GM18868 (cell line): ENCODE measurements around the gene FKBP15.
"Not testable (repeated sequence)": the region's sequence is repeated elsewhere in the genome, so short reads cannot be mapped to it uniquely, and the experiment has no call there.

Source experiments
- ATAC-seq: cut with Tn5 transposase; IDR thresholded peaks from one replicate; pipeline ENCODE4 v1.9.1; 2021; ENCODE audit warnings: mild to moderate bottlenecking, moderate library complexity; ENCODE audit not compliant: unreplicated experiment

Gene FKBP15, protein sequence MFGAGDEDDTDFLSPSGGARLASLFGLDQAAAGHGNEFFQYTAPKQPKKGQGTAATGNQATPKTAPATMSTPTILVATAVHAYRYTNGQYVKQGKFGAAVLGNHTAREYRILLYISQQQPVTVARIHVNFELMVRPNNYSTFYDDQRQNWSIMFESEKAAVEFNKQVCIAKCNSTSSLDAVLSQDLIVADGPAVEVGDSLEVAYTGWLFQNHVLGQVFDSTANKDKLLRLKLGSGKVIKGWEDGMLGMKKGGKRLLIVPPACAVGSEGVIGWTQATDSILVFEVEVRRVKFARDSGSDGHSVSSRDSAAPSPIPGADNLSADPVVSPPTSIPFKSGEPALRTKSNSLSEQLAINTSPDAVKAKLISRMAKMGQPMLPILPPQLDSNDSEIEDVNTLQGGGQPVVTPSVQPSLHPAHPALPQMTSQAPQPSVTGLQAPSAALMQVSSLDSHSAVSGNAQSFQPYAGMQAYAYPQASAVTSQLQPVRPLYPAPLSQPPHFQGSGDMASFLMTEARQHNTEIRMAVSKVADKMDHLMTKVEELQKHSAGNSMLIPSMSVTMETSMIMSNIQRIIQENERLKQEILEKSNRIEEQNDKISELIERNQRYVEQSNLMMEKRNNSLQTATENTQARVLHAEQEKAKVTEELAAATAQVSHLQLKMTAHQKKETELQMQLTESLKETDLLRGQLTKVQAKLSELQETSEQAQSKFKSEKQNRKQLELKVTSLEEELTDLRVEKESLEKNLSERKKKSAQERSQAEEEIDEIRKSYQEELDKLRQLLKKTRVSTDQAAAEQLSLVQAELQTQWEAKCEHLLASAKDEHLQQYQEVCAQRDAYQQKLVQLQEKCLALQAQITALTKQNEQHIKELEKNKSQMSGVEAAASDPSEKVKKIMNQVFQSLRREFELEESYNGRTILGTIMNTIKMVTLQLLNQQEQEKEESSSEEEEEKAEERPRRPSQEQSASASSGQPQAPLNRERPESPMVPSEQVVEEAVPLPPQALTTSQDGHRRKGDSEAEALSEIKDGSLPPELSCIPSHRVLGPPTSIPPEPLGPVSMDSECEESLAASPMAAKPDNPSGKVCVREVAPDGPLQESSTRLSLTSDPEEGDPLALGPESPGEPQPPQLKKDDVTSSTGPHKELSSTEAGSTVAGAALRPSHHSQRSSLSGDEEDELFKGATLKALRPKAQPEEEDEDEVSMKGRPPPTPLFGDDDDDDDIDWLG

DNA sequence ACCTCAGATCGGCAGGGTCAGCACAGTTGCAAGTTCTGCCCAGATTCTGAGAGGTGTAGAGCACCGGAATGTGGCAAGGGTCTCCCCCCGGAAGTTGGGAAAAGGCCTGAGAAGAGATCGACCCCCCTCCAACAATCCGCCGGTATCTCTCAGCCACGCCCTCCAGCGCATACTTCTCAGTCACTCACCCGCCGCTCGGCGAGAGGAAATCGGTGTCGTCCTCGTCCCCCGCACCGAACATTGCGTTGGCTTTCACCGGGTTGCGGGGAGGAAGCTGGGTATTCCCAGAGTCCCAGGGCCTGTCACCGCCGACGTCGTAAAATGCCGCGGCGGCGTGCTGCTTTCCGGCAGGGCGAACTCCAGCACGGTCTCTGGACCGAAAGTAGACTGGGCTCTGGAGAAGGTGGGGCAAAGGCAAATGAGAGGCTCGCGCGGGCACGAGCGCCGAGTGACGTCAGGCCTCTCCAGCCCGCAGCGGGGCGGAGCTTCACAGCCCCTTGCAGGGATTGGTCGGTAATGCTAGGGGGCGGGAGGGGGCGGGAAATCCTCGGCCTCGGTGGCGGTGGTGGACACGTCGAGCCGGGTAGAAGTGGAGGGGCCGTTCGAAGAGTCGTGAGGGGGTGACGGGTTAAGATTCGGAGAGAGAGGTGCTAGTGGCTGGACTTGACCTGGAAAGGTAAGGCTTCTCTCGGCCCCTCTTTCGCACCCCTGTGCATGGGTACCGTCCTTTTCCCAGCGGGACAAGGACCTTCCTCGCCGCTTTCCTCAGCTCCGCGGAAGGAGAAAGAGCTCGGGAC is at the start of gene FKBP15, which contains the start of gene SLC31A1:
Gene FKBP15 (minus strand): TSS at position 275 of the 797 bp plus-strand sequence. CDS start 34 bp downstream, at position 241.
Gene SLC31A1 (plus strand): TSS at position 542 of the 797 bp plus-strand sequence. CDS start 34,605 bp downstream, outside the sequence.
- peak; percentile 85 for ATAC-seq

DNA sequence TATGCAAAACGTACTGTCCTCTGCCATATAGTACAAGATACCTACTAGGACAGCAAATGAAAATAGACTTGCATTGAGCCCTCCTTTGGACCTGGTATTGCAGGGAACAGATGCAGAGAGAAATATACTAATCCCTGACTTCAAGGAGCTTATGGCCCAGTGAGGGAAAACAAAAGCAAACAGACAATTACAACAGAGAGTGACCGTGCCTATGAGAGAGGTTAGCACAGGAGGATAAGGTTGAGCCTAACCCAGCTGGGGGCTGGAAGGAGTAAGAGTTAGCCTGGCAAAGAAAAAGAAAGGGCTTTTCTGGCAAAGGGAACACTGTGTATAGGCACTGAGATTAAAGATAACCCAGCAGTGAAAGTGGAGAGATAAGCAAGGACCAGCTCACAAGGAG is 48.8 kb upstream of the FKBP15 start:
- no peak for ATAC-seq

DNA sequence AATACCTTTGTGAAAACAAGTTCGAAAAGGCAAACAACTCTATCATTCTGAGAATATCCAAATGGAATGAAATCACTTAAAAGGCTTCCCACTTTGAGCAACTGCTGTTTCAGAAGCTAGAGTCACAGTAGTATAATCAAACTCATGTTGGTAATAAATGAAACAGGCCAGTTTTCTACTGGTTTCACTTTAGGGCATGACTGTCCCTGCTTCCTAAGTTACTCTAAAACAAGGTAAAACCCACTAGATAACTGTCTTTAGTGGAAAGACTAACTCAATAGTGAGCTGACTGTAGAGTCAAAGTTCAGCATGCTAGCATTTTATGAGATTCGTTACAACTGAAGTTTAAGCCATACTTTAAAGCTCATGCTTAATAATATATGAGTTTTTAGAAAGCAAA is 48.3 kb upstream of the FKBP15 start:
- no peak for ATAC-seq

DNA sequence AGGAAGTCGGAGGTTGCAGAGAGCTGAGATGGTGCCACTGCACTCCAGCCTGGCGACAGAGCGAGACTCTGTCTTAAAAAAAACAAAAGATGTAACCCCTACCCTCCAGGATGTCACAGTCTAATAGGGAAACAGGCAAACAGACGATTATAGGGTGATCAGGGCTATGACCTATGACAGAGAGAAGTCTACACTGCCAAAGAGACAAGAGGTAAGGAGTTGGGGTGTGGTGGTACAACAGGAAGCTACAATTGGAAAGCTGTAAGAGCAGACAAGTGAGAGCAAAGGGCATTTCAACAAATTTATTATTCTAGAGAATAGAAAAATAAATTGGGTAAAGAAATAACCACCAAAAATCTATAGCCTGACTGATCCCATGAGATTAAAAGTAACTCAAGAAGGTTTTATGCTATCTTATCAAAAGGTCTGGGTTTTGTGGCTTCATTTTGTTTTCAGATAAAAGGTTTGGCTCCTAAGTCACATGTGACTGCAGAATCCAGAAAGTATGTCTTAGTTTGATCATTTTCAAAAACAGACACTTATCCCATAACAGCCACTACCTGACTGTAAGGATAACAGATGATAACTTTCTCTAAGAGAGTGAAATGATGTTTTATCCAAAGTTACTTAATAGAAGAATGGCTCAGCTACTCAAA is 47.0 kb upstream of the FKBP15 start:
- no peak for ATAC-seq

DNA sequence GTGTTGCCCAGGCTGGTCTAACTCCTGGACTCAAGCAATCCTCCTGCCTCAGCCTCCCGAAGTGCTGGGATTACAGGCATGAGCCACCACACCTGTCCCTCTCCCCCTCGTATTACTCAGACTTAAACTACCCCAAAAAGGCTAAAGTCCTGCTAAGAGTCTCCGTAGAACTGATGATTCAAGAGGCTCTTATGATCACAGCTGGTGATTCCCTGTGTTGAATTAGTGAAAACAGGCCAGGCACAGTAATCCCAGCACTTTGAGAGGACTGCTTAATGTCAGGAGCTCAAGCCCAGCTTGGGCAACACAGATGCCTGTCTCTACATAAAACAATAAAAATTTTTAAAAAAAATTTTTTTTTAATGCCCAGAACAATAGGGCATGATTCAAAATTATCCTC is 45.1 kb upstream of the FKBP15 start:
- no peak for ATAC-seq

DNA sequence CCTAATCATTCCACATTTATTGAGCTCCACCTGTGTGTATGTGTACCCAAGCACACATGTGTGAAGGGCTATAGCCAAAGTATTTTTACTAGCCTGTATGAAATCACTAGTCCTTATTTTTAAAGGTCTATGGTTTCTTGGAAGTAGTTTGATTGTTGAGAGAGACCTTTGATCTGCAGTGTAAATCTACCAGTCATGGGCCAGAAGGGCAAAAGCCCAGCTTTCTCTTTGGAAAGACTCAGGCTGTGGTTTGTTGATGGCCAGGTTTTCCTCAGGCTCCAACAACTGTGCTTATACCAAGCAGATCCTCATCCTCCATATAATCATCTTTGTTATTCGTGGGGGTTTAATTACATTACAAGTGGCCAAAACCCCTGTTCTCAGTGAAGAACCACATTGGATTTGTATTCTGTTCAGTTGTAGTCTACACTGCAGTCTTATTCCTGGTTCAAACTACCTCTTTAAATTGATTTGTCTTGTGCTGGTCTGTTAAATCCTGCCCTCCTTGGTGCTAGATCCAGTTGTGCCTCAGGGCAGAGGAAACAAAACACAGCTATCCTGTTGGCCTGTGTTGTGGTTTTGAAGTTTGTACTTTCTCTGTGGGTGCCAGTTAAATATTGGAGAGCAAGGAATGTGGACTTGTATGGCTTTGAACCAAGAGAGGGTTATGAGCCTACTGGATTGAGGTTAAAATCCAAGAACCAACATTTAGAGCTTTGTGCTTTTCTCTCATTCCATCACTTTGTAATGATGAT is 41.0 kb upstream of the FKBP15 start:
- ATAC-seq = no peak

DNA sequence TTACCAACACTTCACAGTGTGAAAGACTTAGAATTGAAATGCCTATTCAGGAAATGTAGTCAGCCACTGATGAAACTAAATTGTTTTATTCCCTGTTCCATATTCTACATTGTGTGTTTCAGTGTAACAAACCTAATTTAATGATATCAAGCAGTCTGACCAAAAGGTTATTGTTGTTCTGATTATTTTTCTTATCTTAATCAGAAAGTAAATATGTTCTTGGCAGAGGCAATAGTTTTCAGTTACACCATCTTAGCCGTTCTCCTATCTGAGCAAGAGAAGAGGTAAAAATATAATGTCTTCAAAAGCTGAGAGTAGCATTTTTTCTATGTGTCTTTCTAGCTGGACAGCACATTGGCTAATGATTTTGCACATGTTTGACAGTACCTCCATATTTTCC is 37.2 kb upstream of the FKBP15 start:
- no peak for ATAC-seq

DNA sequence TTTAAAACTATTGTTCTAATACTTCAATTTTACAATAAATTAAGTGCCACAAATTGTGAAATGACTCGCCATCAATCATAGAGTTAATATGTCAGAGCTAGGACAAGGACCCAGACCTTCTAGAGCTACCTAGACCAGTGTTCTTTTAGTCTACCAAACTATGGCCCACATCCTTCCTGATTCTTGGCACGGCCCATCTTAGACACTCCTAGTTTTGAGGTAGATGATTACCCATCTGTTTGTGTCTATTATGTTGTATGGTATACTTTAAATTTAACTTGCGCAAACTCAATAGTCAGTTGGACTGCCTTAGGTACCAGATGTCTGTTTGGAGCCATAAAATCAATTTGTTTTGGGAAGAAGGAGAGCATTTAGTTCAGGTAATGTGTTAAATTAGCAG is 36.8 kb upstream of the FKBP15 start:
- no peak for ATAC-seq

DNA sequence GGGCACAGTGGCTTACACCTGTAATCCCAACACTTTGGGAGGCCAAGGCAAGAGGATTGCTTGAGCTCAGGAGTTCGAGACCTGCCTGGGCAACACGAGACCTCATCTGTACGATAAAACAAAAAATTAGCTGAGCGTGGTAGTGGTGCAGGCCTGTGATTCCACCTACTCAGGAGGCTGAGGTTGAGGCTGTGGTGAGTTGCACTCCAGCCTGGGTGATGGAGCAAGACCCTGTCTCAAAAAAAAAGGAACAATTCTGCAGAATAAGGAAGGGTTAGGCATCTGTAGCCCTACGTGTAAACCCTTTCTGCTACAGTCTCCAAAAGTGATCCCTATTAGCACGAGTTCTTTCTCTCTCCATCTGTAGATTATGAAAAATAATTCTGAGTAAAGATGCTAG is 34.4 kb upstream of the FKBP15 start:
- ATAC-seq = no peak

DNA sequence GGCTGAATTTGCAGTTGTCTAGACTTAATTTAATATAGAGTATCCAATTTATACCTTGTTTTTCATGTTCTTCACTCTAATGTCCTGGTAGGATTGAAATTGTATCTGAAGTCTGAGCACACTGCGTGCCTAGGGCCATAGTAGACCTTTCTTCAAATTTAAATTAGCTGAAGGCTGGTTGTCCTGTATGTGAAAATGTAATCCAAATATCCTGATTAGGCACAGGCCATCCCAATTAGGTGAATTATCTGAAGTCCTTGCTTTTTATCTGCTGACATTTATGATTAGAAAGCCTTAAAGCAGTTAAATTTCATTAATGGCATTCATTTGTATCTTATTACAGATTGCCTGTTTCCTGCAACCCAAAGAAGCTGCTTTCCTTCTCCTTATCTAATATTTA is 33.9 kb upstream of the FKBP15 start:
- no peak for ATAC-seq

DNA sequence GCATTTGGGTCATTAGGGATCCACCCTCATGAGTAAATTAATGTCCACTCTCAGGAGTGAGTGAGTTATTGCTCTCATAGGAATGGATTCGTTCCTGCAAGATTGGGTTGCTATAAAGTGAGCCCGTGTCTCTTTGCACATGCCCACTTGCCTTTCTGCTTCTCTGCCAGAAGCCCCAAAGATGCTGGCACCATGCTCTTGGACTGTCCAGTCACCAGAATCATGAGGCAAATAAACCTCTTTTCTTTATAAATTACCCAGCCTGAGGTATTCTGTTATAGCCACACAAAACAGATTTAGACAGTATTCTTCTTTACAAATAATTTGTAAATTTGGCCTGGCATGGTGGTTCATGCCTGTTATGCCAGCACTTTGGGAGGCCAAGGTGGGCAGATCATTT is 29.7 kb upstream of the FKBP15 start:
- no peak for ATAC-seq

DNA sequence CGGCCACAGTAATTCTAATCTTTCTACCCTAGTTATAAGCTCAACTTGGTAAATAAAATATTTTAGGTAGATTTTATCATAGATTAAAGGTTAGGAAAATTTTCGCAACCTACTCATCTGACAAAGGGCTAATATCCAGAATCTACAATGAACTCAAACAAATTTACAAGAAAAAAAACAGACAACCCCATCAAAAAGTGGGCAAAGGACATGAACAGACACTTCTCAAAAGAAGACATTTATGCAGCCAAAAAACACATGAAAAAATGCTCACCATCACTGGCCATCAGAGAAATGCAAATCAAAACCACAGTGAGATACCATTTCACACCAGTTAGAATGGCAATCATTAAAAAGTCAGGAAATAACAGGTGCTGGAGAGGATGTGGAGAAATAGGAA is 28.6 kb upstream of the FKBP15 start:
- ATAC-seq = not testable (repeated sequence)

DNA sequence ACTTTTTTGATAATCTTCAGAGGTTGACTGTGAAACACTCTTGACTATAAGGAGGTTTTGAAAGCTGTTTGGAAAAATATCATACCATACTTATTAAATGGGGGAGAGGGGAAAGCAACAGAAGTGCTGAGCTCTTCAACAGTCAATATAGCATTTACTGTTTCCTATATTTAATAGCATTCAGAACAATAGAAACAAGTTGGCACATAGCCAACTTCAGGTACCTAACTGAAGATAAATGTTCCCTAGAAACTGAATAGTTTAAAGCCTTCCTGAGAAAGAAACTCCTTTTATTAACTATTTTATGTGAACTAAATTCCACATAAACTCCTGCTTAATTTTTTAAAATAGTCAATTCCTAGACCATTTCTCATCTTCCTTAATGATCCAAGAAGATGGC is 26.6 kb upstream of the FKBP15 start:
- ATAC-seq = no peak

DNA sequence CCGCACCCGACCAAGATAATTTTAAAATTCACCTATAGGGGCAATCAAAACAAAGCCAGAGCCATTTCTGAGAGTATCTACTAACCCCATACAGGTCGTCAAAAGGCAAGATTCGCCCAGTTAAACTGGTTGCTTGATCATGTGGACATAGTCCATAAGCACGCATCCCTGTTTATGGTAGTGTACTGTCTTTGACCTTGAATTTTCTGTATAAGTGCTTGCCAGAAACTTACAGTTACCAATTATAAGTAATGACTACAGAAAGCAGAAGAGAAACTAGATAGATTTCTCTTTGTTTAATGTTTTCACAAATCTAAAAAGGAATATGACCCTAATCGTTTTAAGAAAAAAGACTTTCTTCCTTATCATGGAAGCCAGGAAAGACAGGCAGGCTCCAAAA is 25.9 kb upstream of the FKBP15 start:
- peak; percentile 74 for ATAC-seq

DNA sequence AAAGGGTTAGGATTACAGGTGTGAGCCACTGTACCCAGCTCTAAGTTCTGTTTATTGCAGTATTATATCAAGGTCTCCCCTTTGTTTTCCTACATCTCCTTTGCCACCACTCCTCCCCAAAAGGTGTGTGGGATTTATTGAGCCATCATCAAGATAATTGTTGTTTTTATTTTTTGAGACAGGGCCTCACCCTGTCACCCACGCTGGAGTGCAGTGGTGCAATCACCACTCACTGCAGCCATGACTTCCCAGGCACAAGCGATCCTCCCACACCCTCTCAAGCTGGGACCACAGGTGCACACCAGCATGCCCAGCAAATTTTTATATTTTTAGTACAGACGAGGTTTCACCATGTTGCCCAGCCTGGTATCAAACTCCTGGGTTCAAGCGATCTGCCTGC is 24.8 kb upstream of the FKBP15 start:
- no peak for ATAC-seq

DNA sequence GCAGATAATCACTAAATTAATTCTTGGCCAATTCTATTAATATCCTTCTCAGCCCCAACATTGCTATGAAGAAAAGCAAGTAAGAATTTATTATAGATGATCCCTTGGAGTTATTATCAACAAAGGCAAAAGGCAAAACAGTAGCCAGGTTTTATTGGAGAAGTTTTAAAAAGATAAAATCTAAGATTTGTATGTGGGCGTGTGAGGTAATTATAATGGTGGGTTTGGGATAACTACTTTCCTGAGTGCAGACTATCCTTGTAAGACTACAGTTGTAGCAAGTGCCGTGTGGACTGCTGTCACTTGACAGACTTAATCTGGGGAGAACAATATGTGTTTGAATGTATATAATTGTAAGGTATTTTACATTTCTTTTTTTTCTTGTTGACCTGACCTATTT is 23.5 kb upstream of the FKBP15 start:
- no peak for ATAC-seq

DNA sequence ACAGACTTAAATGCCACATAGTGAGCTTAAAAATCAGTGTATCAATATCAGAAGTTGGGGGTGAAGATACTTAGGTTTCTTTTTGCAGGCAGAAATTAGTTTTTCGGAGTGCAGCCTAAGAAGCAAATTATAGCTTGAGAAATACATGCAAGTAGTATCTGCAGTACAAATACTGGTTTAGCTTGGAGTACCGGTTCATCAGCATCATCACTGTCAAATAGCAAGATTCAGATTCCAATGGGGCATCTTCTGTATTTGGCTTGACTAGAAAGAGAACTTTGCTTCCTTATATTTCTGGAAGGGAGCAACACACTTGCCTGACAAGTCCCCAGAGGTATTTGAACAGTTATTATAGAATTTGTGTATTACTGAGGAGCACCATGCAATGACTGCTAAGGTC is 20.1 kb upstream of the FKBP15 start:
- no peak for ATAC-seq

DNA sequence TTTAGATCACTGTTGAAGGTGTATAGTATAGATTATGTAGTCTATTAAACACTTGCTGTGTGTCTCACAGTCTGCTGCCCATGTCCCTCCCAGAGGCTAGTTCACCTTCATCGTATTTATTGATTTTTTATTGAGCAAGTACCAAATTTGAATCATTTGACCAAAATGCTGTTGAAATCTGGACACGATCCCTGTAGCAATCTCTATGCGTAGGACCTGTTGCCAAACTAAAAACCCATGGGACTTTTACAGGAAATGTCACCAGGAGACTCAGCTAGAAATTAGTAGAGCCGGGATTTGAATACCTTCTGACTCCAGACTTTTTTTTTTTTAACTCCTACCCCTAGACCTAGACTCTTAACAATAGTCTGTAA is 17.8 kb upstream of the FKBP15 start:
- no peak for ATAC-seq

DNA sequence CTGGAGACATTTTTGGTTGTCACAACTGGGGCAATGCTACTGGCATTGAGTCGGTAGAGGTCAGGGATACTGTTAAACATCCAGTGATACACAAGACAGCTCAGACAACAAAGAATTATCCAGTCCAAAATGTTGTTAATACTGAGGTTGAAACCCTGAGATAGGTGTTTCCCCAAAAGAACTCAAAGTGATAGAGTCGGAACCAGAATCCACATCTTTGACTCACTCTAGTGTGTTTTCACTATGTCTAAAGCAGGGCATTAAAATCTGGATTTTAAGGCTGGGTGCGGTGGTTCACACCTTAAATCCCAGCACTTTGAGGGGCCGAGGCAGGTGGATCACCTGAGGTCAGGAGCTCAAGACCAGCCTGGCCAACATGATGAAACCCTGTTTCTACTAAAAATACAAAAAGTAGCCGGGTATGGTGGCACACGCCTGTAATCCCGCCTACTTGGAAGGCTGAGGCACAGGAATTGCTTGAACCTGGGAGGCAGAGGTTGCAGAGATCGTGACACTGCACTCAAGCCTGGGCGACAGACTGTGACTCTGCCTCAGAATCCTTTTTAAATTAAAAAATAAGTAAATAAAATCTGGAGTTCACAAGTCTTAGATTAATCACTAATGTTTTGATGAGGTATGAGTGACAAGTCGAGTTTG is 17.3 kb upstream of the FKBP15 start:
- no peak for ATAC-seq
